ENCODE measurements around the gene CCRL2.

- TF ChIP-seq CTCF (conservative IDR thresholded peaks at IDR 0.05) (no peak), ZFX (IDR thresholded peaks at IDR 0.05) (no peak)
Observed at GRCh38 chr3:46371519-46372340, 35.3 kb upstream of the CCRL2 start.

Data from C4-2B (cell line).